GM19240 (cell line): Measurements from ENCODE around the gene RAB43.
"Not testable (repeated sequence)": the region's sequence is repeated elsewhere in the genome, so short reads cannot be mapped to it uniquely, and the experiment has no call there.

ENCODE experiments used
- DNase-seq: peaks from one replicate; pipeline ENCODE4 v3.0.0; 2011; ENCODE audit warnings: low spot score; ENCODE audit not compliant: insufficient read length

RAB43 gene

DNA sequence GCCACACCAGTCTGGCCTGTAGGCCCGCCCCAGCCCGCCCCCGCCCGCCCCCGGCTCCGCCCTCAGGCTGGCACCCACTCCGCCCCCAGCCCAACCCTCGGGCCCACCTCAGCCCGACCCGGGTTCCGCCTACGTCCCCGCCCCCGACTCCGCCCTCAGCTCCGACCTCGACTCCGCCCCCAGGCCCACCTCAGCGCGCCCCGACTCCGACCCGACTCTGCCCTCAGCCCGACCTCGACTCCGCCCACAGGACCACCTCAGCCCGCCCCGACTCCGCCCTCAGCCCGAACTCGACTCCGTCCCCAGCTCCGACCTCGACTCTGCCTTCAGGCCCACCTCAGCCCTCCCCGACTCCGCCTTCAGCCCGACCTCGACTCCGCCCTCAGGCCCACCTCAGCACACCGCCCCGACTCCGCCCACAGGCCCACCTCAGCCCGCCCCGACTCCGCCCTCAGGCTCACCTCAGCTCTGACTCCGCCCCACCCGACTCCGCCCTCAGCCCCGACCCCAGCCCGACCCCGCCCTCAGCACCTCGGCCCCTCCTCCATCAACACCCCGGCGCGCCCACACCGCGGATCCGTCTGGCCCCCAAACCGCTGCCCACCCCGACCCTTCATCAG lies at the start of gene RAB43:
Gene RAB43 (minus strand): TSS at position 13 of the 620 bp plus-strand sequence. CDS start 315 bp downstream, outside the sequence.
- DNase-seq = peak; percentile 73

DNA sequence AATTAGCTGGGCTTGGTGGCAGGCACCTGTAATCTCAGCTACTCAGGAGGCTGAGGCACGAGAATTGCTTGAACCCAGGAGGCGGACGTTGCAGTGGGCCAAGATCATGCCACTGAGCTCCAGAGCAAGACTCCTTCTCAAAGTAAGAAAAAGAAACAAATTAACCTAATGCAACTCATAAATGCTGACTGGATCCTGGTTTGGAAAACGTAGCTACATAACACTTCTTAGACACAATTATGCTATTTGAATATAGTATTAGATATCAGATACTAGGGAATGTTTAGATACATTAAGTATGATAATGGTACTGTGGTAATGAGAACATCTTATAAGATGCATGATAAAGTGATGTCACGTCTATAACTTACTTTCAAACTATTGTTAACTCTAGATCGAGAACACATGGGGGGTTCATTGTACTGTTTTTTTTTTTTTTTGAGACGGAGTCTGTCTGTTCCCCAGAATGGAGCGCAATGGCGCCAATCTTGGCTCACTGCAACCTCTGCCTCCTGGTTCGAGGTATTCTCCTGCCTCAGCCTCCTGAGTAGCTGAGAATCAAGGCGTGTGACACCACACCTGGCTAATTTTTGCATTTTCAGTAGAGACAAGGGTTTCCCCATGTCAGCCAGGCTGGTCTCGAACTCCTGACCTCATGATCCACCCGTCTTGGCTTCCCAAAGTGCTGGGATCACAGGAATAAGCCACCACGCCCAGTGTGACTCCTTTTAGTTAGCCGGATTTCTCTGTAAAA lies 45.2 kb upstream of the RAB43 start:
- DNase-seq = no peak

DNA sequence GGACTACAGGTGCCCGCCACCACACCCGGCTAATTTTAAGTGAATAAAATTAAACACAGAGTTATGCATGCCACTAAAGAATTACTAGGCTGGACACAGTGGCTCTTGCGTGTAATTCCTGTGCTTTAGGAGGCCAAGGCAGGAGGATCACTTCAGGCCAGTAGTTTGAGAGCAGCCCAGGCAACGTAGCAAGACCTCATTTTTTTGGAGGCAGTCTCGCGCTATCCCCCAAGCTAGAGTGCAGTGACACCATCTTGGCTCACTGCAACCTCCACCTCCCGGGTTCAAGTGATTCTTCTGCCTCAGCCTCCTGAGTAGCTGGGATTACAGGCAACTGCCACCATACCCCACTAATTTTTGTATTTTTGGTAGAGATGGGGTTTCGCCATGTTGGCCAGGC lies 44.0 kb upstream of the RAB43 start:
- DNase-seq = not testable (repeated sequence)

DNA sequence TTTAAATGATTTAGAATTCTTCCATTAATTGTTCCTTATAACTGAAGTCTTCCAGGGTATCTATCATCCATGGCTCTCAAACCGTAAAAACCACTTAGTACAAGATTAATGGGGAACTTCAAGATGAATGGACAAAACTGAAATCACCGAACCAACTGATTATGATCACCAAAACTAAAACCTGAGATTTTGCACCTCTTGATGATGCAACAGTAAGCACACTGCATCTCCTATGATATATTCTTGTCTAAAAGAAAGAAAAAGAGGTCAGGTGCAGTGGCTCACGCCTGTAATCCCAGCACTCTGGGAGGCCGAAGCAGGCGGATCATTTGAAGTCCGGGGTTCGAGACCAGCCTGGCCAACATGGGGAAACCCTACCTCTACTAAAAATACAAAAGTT lies 42.9 kb upstream of the RAB43 start:
- DNase-seq = no peak

DNA sequence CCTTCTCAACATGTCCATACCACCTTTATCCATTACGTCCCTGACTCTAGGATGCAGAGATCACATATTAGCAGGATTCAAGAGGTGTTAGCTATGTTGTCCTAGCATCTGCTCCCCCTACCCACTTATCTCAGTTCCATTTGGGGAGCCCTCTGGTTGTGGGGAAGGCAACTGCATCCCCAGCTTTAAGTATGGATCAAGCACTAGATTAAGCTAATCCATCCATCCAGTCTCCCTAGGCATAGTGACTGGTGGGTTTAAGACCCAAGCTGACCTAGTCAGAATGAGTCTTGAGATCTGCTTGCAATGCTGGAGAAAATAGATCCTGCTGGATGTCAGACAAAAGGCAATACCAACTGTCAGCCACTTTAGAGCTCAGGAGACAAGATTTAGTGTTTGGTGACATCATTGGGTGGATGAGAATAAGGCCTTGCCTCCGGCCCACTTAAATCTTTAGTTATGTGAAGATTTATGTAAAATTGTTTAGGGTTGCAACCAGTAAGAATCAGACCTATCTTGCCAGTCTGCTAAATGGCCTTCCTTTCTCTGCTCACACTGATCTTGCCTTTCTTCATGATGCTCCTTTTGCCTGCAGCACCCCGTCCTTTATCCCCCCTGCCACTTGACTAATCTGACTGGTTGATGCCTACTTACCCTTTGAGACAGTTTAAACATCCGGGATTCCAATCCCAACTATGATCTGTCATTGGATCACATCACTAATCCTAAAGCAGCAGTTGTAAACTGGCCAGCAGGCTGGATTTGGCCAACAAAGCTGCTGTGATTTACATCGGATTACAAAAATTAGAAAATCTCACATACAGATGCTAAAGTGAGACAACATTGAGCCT lies 41.4 kb upstream of the RAB43 start:
- DNase-seq = no peak

DNA sequence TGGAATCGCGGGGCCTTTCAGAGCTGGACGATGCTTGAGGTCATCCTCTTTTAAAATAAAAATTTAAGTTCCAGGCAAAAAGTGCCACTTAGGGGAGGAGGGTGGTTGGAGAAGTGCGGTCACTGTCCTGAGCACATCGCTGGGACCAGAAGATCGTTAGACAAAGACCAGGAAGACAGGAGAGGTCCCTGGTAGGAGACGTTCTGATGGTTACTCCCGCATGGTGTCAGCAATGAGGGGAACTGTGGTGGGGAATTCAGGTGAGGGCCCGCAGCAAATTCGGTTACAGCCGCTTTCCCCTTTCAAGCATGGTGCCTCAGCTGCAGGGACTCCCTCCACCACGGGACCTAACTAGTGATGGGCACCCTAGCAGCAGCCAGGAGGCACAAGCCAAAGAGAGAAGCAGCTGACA lies 40.3 kb upstream of the RAB43 start:
- DNase-seq = no peak

DNA sequence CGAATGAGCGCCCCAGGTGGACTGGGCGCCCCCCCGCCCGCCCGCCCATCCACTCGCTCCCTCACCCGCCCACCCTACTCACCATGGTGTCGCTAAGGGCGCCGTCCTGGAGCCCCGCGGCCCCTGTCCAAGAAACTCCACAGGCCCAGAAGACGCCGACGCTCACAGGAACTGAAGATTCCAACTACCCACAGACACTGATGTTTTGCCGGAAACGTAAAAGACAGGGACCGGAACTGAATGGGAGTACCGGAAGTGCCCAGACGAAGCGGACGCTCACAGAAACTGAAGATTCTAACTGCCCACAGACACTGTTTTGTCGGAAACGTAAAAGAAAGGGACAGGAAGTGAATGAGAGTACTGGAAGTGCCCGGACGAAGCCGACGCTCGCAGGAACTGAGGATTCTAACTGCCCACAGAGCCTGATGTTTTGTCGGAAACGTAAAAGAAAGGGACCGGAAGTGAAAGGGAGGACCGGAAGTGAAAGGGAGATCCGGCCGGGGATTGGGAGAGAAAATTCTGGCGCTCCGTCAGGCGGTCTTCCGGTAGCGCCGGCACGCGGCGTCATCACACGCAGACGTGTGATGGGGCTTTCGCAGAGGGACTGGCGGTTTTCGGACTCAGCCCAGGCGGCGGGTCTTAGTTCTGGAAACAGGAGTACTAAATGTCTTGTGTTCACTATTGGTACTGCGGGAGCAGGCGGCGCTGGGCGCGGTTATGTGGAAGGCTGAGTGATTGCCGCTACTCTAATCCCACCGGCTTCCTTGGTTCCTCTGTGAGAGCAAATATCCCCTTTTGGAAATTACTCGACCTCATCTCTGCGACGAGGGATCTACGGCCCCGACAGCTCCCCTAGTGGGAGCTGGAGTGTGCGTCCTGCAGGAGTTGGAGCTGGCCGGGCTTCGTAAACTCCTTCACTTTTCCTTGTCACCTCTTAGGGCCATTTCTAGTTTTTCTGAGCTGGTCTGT lies 39.6 kb upstream of the RAB43 start, which contains the start of gene ISY1:
Gene ISY1 (minus strand): TSS at position 173 of the 969 bp plus-strand sequence. CDS start 88 bp downstream, at position 85.
- peak; percentile 84 for DNase-seq

DNA sequence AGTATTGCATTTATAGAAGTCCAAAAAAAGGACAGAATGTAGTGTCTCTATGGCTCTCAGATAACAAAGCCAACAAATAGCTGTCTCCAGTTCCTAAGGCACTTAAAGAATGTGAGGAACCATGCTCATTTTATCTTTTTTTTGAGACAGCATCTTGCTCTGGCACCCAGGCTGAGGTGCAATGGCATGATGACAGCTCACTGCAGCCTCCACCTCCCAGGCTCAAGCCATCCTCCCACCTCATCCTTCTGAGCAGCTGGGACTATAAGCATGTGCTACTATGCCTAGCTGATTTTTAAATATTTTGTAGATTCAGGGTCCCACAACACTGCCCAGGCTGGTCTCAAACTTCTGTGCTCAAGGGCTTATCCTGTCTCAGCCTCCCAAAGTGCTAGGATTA lies 23.2 kb upstream of the RAB43 start:
- no peak for DNase-seq

DNA sequence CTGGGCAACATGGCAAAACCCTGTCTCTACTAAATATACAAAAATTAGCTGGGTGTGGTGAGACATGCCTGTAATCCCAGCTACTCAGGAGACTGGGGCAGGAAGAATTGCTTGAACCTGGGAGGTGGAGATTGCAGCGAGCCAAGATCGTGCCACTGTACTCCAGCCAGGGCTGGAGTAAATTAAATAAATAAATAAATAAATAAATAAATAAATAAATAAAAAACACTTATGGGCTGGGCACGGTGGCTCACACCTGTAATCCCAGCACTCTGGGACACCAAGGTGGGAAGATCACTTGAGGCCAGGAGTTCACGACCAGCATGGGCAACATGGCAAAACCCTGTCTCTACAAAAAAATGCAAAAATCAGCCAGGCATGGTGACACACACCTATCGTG lies 19.4 kb upstream of the RAB43 start:
- DNase-seq = not testable (repeated sequence)

DNA sequence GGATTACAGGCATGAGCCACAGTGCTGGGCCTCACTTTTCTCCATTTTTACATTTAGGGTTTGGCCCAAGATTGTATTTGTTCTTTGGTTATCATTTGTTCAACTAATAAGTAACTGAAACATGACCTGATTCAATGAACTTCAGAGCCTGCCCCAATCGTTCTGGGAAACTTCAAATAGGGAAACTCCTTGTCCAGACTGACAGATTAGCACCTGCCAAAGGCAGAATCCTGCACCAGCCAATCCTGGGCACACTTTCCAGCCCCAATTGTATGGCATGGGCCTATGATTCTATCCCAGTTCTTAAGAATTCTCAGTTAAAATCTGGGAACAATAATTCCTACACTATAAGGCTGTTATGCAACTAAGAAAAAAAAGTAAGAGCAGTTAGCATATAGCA lies 18.3 kb upstream of the RAB43 start:
- no peak for DNase-seq

DNA sequence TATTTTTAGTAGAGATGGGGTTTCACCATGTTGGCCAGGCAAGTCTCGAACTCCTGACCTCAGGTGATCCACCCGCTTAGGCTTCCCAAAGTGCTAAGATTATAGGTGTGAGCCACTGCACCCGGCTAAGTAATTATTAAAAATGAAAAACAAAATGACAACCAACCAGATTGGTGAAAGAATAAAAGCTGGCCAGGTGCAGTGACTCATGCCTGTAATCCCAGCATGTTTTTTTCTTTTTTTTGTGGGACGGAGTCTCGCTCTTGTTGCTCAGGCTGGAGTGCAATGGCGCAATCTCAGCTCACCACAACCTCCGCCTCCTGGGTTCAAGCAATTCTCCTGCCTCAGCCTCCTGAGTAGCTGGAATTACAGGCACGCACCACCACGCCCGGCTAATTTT lies 14.7 kb upstream of the RAB43 start:
- not testable (repeated sequence) for DNase-seq

DNA sequence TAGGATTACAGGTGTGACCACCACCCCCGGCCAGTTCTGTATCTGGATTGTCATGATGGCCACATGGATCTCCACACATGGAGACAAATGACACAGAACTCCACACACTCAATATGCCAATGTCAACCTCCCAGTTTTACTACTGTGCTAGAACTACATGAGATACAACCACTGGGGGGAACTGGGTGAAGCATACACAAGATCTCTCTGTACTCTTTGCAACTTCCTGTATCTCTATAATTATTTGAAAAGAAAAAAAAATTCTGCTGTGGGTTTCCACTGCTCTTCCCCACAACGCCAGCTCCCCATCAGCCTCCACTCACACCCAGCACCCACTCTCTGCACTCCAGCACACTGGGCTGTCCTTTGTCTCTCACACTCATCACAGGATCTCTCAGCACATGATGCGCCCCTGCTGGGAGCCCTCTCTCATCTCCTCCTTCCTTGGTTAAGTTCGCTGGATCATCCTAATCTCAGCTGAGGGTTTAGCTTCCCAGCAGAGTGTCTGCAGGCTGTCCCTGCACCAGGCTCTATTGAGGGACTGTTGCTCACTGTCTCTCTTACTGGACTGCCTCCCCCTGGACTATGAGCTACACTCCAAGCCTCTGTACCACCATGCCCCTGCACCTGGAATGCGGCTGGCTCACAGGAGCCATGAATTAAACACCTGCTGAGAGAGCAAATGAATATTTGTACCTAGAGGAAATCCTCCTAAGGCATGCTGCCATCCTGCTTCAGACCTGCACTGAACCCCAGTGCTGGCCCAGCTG lies 10.7 kb upstream of the RAB43 start:
- DNase-seq = no peak

DNA sequence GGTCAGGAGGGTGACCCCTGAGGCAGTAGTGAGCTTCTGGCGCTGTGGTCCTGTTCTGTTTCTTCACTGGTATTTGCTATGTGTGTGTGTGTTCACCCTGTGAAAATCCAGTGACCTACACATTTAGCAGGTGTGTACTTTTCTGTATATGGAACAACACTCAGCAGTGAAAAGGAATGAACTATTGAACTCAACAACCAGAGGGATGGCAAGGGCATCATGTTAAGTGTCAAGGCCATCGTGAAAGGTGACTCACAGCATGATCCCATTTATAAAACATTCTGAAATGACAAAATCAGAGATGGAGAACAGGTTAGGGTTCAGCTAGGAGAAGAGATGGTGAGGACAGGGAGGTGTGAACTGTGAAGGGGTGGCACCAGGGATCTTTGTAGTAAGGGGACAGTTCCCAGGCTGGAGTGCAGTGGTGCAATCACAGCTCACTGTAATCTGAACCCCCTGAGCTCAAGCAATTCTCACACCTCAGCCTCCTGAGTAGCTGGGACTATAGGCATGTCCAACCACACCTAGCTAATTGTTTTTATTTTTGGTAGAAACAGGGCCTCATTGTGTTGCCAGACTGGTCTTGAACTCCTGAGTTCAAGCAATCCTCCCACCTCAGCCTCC lies 10.0 kb upstream of the RAB43 start:
- DNase-seq = no peak

DNA sequence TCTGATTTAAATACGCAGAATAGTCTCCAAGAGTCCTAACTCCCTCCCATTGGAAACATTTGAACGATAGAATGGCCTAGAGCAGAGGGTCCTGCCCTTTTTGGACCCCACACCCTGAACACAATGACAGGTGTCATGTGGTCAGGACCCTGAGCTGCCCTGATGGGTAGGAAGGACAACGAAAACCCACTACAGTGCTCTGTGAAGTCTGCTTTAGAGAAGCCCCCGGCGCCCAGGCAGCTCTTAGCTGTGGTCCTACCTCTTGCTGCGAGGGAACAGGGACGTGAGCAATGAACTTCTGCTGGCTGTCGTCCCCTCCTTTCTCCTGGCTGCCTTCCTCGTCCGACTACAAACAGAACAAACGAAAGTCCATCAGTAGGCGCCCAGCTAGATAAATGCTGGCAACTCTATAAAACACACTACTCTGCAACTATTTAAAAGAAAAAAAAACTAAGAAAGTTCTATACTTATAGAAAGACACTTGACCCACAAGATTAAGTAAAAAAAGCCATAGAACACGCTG lies 8.7 kb upstream of the RAB43 start:
- DNase-seq = no peak

DNA sequence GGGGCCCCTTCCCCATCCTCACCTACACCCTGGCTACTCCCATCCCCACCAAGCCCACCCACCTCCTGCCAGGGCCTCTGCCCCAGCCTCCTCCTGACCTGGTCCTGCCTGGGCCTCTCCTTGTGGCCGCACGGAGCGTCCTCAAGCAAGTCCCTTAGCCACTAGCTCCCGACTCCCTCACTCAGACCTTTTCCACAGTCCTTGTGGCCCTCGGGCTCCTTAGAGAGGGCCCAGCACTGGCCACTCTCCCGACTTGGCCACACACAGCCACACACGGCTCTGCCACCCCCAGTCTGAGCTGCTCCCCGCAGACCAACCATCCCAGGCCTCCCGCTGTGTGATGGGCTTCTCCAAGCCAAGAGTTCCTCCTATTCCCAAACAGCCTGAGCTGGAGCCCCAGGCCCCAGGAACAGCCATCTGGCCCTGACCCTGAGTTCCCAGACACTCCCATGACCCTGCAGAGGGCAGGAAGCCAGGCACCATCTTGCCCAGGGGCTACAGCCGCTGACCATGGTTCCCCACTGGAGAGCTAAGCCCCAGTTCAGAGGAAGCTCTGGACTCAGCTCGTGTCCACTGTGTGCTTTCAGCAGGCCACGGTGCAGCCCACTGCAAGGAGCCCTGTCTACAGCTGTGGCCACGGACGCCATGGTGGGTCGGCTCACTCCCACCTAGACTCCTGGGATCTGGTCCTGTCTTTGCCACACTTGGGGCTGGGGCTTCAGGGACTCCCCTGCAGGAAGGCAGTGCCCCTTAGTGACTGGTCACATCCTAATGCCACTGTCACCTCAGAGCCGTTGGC lies 7.0 kb upstream of the RAB43 start:
- no peak for DNase-seq

DNA sequence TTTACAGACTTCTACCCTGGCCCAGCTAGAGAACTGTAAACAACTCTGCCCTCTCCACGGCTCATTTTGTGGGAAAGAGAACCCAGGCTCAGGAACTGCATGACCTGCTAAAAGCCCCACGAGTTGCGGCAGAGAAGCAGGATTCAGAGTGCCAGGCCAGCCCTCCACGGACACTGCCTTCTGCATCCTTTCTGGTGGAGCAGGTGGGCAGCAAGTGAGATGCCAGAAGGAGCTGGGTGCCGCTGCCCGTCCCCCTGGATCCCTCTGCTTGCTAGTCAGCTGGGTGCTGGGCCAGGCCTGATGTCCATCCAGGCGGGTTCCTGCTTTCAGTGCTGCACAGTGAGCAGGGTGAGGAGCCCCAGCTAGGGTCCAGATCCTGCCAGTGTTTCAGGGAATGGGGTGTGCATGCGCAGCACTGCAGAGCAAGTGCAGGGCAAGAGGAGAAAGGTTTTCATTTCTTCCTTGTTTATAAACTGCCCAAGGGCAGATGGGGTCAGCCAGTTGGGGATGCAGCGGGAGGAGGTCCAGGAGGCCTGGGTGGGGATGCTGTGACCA lies 5.2 kb upstream of the RAB43 start:
- no peak for DNase-seq

DNA sequence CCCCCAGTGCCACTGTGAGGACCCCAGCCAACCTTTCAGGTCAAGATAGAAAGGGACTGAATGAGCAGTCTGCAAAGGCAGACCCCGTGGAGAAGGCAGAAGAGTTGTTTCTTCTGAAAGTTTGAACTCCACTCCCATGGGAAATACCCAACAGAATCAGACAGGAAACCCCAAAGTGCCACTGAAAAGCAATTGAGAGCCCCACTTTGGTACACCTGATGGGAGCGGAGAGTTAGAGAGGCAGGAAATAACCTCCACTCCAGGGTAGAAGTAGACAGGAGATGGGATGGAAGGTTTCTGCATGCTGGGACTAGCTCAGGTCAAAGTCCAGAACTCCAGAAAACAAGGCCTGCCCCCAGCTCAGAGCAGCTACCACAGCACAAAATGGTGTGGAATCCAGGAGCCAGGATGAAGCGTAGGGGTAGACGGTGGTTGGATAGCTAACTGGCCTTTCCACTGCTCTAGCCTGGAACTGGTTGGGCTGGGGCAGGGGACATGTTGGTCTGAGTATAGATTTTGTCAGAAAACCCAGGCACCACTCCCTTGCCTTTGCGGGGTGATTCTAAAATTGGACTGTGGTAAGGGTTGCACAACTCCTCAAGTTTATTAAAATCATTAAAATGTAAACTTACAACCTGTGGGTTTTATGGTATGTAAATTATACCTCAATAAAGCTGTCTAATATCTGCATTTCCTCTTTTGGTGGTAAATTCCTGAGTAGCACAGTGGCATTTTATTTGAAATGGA lies 1.9 kb upstream of the RAB43 start:
- DNase-seq = no peak
